Measurements from ENCODE around the gene CTNNBL1.

The CTNNBL1 gene

DNA sequence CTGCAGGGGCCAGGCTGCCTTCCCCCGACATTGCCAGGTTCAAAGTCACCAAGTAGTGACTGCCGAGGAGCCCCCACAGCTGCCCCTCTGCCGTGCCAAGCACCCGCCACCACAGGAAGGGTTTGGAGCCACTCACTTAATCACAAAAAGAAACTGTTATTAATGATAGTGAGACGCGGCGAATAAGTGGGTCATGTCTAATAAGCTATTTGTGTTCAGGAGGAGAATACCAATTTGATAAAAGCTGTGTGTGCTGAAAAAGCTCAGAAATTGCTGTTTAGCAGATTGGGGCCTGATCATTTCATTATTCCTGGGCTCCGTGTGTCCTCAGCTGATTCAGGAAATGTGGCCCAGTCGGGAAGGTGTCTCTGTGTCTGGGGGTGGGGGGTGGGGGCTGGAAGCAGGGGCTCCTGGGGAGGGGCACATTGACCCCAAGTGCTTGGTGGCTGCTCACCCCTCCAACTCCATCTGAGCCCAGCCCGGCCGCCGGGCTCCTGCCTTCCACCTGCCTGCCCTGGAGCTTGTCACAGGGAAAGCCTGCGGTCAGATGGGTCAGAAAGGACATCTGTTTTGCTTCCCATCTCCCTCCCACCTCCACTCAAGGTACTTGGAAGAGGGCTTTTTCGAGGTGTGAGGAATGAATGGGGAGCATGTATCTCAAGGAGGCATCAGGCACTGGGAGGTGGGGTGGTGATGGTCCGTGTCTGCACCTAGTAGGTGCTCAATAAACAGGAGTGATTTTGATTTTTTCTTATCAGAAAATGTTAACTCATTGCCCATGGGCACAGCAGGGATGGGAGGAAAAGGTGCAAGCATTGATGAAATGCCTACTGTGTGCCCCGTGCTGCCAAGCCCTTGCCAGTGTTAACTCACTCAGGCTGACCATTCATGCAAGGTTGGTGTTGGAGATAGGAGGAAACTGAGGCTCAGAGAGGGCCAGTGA lies 212.1 kb downstream of the CTNNBL1 start:
- DNase-seq = no peak

- DNase-seq = no peak
Observed at GRCh38 chr20:37907330-37907676, 213.5 kb downstream of the CTNNBL1 start.

DNA sequence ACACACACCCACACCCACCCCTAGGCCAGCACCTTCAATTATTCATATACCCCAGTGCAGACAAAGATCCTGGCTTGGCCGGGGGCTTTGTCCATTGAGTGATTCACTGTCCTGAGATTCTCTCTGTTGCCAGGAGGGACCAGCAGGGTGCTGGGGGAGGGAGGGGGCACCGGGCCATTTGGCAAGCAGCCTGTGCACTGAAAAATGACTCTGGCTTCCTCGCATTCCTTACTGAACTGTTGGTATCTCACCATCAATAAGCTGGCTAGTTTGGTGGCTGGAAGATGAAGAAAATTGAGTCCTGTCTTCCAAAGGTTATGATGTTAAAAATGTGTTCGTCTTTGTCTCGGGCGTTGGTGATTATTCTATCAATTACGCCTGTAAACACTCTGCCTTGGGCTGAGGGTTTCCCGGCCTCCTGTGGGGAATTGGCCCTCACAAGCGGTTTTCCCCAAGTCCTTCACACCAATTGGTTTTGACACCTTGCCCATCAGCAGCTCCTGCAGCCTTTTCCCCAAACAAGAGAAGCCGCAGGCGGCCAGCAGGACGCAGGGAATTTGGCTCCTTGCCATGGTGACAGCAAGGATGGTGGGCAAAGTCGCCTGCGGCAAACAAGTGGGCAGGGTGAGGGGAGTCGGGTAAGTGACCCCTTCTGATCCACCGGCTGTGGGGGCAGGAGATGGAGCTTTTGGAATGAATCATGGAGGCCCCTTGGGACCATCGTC lies 214.0 kb downstream of the CTNNBL1 start:
- no peak for DNase-seq

- DNase-seq = no peak
Observed at GRCh38 chr20:37911261-37911660, 217.4 kb downstream of the CTNNBL1 start.

DNA sequence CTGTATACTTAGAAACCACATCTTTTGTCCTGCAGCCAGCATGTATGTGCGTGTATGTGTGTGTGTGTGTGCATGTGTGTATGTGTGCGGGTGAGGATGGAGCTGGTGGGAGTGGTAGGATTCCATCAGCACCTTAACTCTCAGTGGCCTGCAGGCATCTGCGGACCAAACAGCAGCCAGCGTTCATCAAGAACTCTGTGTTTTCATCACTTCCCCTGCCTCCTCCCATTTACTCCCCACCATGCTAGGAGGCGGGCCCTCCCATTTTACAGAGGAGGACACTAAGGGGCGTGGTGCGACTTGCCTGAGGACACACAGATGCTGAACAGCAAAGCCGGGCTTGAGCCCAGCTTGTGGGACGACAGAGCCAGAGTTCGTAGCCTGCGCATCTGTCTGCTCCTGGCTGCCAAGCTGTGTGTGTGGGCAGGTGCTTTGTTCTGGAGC lies 218.0 kb downstream of the CTNNBL1 start:
- DNase-seq = peak; percentile 88

GRCh38 chr20:37912874-37913273 lies 219.0 kb downstream of the CTNNBL1 start:
- no peak for DNase-seq

- DNase-seq = no peak
Observed at GRCh38 chr20:37913567-37914366, 219.9 kb downstream of the CTNNBL1 start.

DNA sequence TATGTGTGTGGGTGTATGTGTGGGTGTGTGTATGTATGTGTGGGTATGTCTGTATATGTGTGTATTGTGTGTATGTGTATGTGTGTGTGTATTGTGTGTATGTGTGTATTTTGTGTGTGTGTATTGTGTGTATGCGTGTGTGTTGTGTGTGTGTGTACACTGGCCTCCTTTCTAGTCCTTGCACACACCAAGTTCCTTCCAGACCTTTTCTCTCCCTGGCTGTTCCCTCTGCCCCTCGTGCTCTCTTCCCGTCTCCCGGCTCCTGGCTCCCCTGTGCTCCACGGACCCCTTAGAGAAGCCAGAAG lies 220.5 kb downstream of the CTNNBL1 start:
- DNase-seq = no peak

GRCh38 chr20:37914672-37915433 lies 221.0 kb downstream of the CTNNBL1 start:
- DNase-seq = peak; percentile 69

GRCh38 chr20:37915434-37915787 lies 221.6 kb downstream of the CTNNBL1 start:
- peak; percentile 31 for DNase-seq

DNA sequence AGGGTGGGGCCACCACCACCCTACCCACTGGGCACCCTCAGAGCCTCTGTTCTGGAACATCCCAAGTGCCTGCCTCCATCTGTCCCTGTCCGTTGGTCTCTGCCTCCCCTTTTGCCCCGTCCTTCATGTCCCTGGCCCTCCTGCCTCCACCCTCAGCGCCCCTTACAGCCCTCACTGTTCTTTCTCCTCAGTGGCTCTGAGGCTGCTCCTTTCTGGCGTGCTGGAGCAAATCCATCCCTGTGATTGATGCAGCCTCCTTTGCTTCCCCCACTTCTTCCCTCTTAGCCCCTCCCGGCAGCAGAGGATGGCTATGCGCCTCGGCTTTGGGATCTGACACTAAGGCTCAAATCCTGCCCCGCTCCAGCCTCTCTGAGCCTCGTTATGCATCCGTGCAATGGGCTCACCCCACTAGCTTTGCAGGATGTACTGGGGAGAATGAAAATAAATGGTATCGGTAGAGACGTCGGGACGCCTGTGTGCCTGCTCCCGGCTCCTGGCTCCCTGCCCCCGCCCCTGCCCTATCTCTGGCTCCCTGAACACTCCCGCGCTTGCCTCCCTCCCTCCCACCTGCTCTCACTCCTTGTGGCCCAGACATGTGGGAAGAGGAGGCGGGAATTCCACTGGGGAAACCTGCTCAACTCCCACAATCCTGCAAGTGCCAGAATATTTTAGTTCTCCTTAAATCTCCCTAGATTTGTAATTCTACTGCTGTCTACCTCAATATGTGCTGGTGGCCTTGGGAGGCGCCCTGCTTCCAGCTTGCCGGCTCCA lies 222.2 kb downstream of the CTNNBL1 start:
- DNase-seq = peak; percentile 93

DNA sequence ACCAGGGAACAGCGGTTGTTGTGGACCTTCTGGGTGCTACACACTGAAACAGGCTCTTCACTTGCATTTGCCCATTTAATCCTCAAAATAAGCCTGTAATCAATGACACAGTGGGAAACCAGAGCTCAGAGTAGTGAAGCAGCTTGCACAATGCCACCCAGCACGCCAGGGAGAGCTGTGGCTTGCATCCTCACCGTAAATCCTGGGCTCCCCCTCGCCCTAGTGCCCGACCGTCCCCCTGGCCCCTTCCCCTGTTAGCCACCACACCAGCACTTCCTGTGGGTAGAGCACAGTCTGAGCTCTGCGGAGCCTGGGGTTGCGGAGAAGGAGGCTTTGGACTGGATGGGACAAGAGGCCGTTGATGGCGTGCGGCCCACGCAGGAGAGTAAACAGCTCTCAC lies 223.6 kb downstream of the CTNNBL1 start:
- no peak for DNase-seq

DNA sequence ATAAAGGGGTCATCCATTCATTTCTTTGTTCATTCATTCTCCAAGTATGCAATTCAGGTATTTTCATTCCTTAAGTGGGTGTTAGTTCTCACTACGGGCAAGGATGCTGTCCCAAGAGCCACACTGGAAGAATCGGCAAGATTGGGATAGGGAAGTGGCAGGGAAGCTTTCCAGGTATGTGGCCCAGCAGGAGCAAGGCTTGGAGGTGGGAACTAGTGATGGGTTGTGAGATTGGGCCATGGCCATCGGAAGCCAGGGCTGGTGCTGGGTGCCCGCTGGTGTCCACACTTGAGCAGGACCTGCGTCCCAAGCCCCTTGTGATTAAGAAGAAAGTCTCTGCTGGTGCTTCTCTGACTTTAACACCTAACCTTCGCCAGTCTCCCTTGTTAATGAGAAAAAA lies 224.2 kb downstream of the CTNNBL1 start:
- DNase-seq = no peak

DNA sequence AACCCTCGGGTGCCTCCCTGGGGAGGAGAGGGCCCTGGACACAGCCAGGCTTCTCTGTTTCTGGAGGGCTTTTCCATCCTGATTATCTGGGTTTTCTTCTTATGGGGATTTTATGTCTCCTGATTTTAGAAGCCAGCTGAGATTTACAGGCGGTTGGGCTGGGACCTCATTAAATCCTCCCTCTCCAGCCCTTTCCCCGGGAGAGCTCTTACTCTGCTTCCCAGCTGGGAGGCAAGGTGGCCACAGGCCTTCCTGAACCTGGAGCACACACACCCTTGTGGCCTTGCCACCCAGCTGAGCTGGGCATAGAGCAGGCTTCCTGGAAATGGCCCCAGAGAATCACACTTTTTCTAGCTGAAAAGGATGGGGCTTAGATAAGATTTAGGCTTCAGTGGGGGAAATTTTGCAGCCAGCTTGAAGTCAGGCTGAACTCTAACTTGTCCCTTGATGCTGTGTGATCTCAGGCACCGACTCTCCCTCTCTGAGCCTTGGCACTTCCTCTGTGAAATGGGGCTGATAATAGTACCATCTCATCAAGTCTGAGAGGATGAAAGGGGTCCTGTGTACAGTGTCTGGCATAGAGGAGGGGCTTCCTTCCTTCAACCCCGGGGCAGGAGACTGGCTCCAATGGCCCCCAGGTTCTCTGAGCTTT lies 225.7 kb downstream of the CTNNBL1 start:
- no peak for DNase-seq

GRCh38 chr20:37920270-37920669 lies 226.4 kb downstream of the CTNNBL1 start:
- DNase-seq = peak; percentile 74

GRCh38 chr20:37920679-37921322 lies 227.0 kb downstream of the CTNNBL1 start:
- DNase-seq = peak; percentile 76

GRCh38 chr20:37921341-37921929 lies 227.6 kb downstream of the CTNNBL1 start:
- DNase-seq = no peak
